ENCODE results near the gene ADAM15. TPM values are rescaled to one million over a fixed set of nuclear protein-coding genes. Genes with fewer than 3 reads are reported as not detected.

Gene ADAM15, protein sequence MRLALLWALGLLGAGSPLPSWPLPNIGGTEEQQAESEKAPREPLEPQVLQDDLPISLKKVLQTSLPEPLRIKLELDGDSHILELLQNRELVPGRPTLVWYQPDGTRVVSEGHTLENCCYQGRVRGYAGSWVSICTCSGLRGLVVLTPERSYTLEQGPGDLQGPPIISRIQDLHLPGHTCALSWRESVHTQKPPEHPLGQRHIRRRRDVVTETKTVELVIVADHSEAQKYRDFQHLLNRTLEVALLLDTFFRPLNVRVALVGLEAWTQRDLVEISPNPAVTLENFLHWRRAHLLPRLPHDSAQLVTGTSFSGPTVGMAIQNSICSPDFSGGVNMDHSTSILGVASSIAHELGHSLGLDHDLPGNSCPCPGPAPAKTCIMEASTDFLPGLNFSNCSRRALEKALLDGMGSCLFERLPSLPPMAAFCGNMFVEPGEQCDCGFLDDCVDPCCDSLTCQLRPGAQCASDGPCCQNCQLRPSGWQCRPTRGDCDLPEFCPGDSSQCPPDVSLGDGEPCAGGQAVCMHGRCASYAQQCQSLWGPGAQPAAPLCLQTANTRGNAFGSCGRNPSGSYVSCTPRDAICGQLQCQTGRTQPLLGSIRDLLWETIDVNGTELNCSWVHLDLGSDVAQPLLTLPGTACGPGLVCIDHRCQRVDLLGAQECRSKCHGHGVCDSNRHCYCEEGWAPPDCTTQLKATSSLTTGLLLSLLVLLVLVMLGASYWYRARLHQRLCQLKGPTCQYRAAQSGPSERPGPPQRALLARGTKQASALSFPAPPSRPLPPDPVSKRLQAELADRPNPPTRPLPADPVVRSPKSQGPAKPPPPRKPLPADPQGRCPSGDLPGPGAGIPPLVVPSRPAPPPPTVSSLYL
- total RNA-seq = 100 to 1,000 TPM; 101 to 228 TPM

GRCh38 chr1:155050560-155051341, at the start of gene ADAM15:
Gene ADAM15, plus strand, starts transcription at chr1:155051316. Its CDS starts 71 bp downstream, at chr1:155051387.
- no peaks in the 10 kb centered on the region for H3K9me3 ChIP-seq
- peaks cover 12% of the 10 kb centered on the region for H3K4me1 ChIP-seq
- peak; percentile 93 for DNase-seq
- TF ChIP-seq, protein P1, sequence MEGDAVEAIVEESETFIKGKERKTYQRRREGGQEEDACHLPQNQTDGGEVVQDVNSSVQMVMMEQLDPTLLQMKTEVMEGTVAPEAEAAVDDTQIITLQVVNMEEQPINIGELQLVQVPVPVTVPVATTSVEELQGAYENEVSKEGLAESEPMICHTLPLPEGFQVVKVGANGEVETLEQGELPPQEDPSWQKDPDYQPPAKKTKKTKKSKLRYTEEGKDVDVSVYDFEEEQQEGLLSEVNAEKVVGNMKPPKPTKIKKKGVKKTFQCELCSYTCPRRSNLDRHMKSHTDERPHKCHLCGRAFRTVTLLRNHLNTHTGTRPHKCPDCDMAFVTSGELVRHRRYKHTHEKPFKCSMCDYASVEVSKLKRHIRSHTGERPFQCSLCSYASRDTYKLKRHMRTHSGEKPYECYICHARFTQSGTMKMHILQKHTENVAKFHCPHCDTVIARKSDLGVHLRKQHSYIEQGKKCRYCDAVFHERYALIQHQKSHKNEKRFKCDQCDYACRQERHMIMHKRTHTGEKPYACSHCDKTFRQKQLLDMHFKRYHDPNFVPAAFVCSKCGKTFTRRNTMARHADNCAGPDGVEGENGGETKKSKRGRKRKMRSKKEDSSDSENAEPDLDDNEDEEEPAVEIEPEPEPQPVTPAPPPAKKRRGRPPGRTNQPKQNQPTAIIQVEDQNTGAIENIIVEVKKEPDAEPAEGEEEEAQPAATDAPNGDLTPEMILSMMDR (IDR thresholded peaks at IDR 0.05) = peak; percentile 95
- H3K9ac ChIP-seq (ENCODE audit: low read depth in 2 of 2, low read length in 2 of 2) = peak within 1 kb of the TSS; percentile 96 to 98
- no peaks in the 10 kb centered on the region for H3K27me3 ChIP-seq
- intact Hi-C loops (cut with DNase I) = no loop called here
- peaks cover 8% of the 10 kb centered on the region for H3K36me3 ChIP-seq
- peak within 1 kb of the TSS; percentile 99 for H3K27ac ChIP-seq
- peak within 1 kb of the TSS; percentile 91 for H3K4me3 ChIP-seq

- peak overlapping the region; percentile 83 for H3K4me3 ChIP-seq
- H3K4me1 ChIP-seq = peaks cover 22% of the 10 kb centered on the region
- peak overlapping the region; percentile 95 for H3K27ac ChIP-seq
- no peaks in the 10 kb centered on the region for H3K27me3 ChIP-seq
- intact Hi-C loops (cut with DNase I) = no loop called here
- no peaks in the 10 kb centered on the region for H3K9me3 ChIP-seq
- no peak for DNase-seq
- peak overlapping the region; percentile 87 to 92 for H3K9ac ChIP-seq (ENCODE audit: low read depth in 2 of 2, low read length in 2 of 2)
- H3K36me3 ChIP-seq = no peaks in the 10 kb centered on the region
- TF ChIP-seq, protein P1 (IDR thresholded peaks at IDR 0.05) = no peak
These were observed 49.8 kb upstream of the ADAM15 start for GRCh38 chr1:155001425-155001674.

DNA sequence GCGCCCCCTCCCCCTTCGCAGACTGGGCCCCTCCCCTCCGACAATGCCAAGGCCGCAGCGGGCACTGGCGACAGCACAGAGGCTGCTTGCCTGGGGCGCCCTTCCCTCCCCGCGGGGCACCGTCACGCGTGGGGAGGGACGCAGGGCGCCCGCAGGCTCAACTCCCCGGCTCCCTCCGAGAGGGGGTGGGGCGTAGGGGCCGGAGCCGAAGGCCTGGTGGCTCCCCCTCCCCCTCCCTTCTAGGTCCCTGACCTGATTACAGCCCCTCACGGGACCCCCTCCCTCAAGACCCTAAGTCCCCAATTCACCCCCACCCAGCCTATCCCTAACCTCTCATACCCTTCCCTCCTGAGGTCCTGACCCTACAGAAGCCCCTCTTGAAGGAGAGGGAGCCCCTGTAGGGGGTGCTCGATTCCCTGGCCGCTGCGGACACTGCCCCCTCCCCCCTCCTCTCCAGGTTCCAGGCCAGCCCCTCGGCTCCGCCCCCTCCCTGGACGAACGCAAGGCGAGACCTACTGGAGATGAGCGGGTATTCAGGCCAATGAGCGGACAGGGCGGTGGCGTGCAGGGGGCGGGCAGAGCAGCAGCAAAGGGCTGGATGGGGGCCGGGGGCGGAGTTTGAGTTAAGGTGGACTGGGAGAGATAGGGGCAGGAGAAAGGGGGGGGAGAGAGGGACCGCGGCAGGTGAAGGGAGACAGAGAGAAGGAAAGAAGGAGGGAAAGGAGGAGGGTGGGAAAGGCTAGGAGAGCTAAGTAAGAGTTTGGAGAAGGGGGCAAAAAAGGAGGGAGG, 49.2 kb upstream of the ADAM15 start:
- peak; percentile 100 for DNase-seq
- Histone ChIP-seq H3K9me3 (no peaks in the 10 kb centered on the region), H3K4me3 (peak overlapping the region; percentile 83), H3K27me3 (no peaks in the 10 kb centered on the region), H3K27ac (peak overlapping the region; percentile 95), H3K36me3 (no peaks in the 10 kb centered on the region), H3K9ac (ENCODE audit: low read depth in 2 of 2, low read length in 2 of 2) (peak overlapping the region; percentile 87 to 92), H3K4me1 (peaks cover 23% of the 10 kb centered on the region)
- intact Hi-C loops (cut with DNase I) = no loop called here
- TF ChIP-seq, protein P1 (IDR thresholded peaks at IDR 0.05) = no peak

- H3K36me3 ChIP-seq = no peaks in the 10 kb centered on the region
- H3K9ac ChIP-seq (ENCODE audit: low read depth in 2 of 2, low read length in 2 of 2) = peak within 1 kb of the TSS; percentile 97 to 100
- peak within 1 kb of the TSS; percentile 83 for H3K4me3 ChIP-seq
- no peaks in the 10 kb centered on the region for H3K27me3 ChIP-seq
- intact Hi-C loops (cut with DNase I) = no loop called here
- peaks cover 28% of the 10 kb centered on the region for H3K4me1 ChIP-seq
- TF ChIP-seq, protein P1 (IDR thresholded peaks at IDR 0.05) = no peak
- peak within 1 kb of the TSS; percentile 95 for H3K27ac ChIP-seq
- peak; percentile 59 for DNase-seq
- no peaks in the 10 kb centered on the region for H3K9me3 ChIP-seq
These were observed 48.5 kb upstream of the ADAM15 start, which contains the start of gene ZBTB7B for GRCh38 chr1:155002464-155003226. Gene ZBTB7B, plus strand, starts transcription at chr1:155002802. Its CDS starts 11,859 bp downstream, at chr1:155014661.
